Lower lobe of right lung (tissue), 2 donors: ENCODE data around the gene AJAP1. TPM values are rescaled to one million over a fixed set of nuclear protein-coding genes. Genes with fewer than 3 reads are reported as not detected.

ENCODE experiments used
- ATAC-seq, 2 donors: fragments of 200-7000 bp; cut with Tn5 transposase; one replicate each; pipeline ENCODE4 v1.9.1; 2020 to 2022; ENCODE audit warnings: mild to moderate bottlenecking in 2 of 2, moderate library complexity in 2 of 2
- DNase-seq: peaks from one replicate; pipeline ENCODE4 v3.0.0-alpha.2; 2020
- H3K27ac ChIP-seq: fragments of 200-600 bp; one replicate; pipeline ENCODE4 v1.8.0; 2022
- H3K27me3 ChIP-seq: fragments of 200-600 bp; one replicate; pipeline ENCODE4 v1.8.0; 2022; ENCODE audit warnings: low read depth
- H3K36me3 ChIP-seq: fragments of 200-600 bp; one replicate; pipeline ENCODE4 v1.8.0; 2022; ENCODE audit warnings: mild to moderate bottlenecking
- H3K4me1 ChIP-seq: fragments of 200-600 bp; one replicate; pipeline ENCODE4 v1.8.0; 2022
- H3K4me3 ChIP-seq: fragments of 200-600 bp; one replicate; pipeline ENCODE4 v1.8.0; 2022; ENCODE audit warnings: mild to moderate bottlenecking
- H3K9me3 ChIP-seq: fragments of 200-600 bp; one replicate; pipeline ENCODE4 v1.8.0; 2022
- CTCF ChIP-seq: fragments of 200-600 bp; IDR thresholded peaks from one replicate; pipeline ENCODE4 v1.8.0; 2022; ENCODE audit warnings: antibody characterized with exemption, mild to moderate bottlenecking
- intact Hi-C: fragments of 100-400 bp; cut with DNase I; formaldehyde crosslinking; loops from one replicate; pipeline ENCODE4 v1.11.0; 2022
- total RNA-seq: library from RNA; stranded (reverse); fragmentation: NEBNext Ultra II Directional; extraction: Animal tissue kit (Norgen Biotek cat#: 25700); gene quantifications from one replicate; pipeline ENCODE4 v1.2.1, GENCODE V29; 2021
- donor health status: DM: no; HTN: yes; CAD: no; lungs with severe emphysema.

Gene AJAP1
- total RNA-seq, 1 donor from 2014 or later: 0.77 TPM

DNA sequence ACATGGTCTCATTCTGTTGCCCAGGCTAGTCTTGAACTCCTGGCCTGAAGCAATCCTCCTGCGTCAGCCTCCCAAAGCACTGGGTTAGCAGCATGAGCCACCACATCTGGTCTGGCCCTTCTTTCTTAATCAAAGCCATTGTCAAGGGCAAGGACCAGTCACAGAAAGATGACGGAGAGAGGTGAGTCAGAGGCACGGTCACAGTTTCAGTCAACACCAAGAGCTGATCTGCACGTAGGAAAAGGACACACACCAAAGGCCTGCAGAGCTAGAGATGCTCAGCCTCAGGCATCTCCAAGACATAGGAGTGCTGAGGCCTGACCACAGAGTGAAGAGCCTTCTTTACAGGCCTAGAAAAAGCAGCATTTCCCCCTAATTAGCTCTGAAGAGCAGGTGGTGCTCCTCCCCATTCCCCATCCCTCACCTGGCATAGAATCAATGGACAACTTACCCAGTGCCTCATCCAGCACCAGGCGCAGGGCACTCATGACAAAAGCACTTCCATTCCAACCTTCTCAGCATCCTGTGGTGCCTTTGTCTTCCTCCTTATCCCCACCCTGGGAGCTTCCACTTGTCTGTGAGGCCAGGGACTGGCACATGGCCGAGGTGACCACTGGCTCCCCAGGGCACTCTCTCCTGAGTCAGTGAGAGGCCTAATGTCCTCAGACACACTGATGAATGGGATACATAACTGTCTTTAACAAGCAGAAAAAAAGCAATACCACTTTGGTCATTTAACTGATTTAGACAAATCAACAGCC is 139.8 kb downstream of the AJAP1 start:
- no peak overlapping the region for H3K27ac ChIP-seq
- no peak overlapping the region for H3K4me3 ChIP-seq
- no peaks in the 10 kb centered on the region for H3K27me3 ChIP-seq
- intact Hi-C loops: no loop called here
- no peak for ATAC-seq
- no peaks in the 10 kb centered on the region for H3K4me1 ChIP-seq
- no peaks in the 10 kb centered on the region for H3K36me3 ChIP-seq
- DNase-seq: no peak
- no peak for TF ChIP-seq CTCF
- H3K9me3 ChIP-seq: no peaks in the 10 kb centered on the region

DNA sequence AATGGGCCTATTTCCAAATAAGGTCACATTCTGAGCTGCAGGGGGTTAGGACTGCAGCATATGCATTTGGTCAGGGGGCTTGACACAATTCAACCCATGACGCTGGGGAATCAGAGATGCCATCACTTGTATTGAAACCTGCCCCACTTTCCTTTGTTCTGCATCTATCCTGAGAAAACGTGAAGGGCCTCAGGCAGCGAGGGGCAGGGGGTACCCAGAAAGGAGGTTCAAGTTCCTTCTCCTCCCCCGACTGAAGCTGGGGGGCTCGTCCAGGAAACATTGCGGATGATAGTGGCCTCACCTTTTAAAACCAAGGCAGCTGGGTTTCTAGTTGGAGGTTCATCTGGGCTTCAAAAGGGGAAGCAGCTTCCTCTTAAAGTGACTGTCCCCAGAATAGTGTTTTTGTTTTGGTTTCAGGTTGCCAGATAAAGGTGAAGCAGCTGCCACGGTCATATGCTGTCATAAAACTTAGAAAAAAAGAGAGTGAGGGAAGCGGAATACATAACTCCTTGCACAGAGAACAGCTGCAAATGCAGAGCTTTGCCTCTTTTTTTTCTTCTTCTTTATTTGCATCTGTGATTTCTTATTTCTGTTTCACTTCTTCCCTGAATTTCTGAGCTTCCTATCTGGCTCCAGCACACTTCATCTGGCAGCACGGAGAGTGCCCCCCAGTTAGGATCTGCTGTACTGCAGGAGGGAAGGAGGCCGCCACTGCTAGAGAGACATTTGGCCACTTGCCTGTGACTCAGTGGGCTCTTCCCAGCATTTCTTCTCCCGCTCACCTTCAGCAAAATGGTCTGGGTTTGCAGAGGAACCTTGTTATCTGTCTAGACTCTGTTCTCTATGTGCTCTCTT is 142.0 kb downstream of the AJAP1 start:
- intact Hi-C loops: no loop called here
- DNase-seq: no peak
- no peak for TF ChIP-seq CTCF

GRCh38 chr1:4797016-4797410 is 142.6 kb downstream of the AJAP1 start:
- H3K4me3 ChIP-seq: no peak overlapping the region
- no peaks in the 10 kb centered on the region for H3K4me1 ChIP-seq
- DNase-seq (no peak), ATAC-seq (no peak)
- no peaks in the 10 kb centered on the region for H3K9me3 ChIP-seq
- H3K27ac ChIP-seq: no peak overlapping the region
- intact Hi-C loops: no loop called here
- TF ChIP-seq CTCF: no peak
- no peaks in the 10 kb centered on the region for H3K27me3 ChIP-seq
- H3K36me3 ChIP-seq: no peaks in the 10 kb centered on the region

More for the DNA sequence above, 142.0 kb downstream of the AJAP1 start:
- no peaks in the 10 kb centered on the region for H3K36me3 ChIP-seq
- ATAC-seq: no peak
- no peaks in the 10 kb centered on the region for H3K4me1 ChIP-seq
- H3K9me3 ChIP-seq: no peaks in the 10 kb centered on the region
- H3K27me3 ChIP-seq: no peaks in the 10 kb centered on the region
- no peak overlapping the region for H3K4me3 ChIP-seq
- H3K27ac ChIP-seq: no peak overlapping the region

GRCh38 chr1:4797429-4797828 is 143.0 kb downstream of the AJAP1 start:
- no peak for TF ChIP-seq CTCF
- intact Hi-C loops: no loop called here

DNA sequence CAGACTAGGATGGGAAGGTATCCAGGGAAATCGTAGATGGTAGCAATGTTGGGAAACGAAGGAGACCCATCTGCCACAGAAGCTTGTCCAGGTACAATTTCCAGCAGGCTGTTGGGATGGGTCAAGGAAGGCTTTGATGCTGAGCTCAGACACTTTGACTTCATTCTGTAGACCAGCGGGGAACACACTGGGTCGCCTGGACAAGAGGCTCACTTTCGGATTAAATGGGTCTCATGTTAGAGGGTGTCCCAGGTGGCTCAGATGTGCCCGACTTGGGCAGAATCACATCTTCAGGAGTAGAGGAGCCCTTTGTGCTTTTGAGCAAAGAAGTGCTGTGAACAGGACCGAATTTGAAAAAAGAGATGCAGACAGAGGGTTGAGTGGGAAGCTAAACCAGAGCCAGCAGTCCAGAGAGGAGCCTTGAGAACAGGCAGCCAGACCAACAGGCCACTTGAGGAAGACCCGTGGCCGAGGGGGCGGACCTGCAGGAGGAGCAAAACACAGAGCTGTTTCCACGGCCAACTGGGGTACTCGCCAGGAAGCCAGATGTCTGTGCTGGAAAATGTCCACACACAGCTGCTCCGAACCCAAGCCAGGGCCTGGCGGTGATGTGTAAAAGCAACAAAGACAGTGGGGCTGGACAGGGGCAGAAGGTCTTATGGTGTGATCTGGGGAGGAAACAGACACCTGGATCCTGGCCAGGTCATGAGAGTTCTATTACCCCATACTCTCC is 146.9 kb downstream of the AJAP1 start:
- H3K27ac ChIP-seq: no peak overlapping the region
- no peaks in the 10 kb centered on the region for H3K9me3 ChIP-seq
- peak; percentile 56 for DNase-seq
- H3K4me3 ChIP-seq: no peak overlapping the region
- intact Hi-C loops: no loop called here
- ATAC-seq: peak in 1 of 2 donors; percentile 62
- H3K36me3 ChIP-seq: no peaks in the 10 kb centered on the region
- TF ChIP-seq CTCF: no peak
- no peaks in the 10 kb centered on the region for H3K4me1 ChIP-seq
- H3K27me3 ChIP-seq: no peaks in the 10 kb centered on the region

More at GRCh38 chr1:4797429-4797828, 143.0 kb downstream of the AJAP1 start:
- Histone ChIP-seq H3K4me1 (no peaks in the 10 kb centered on the region), H3K9me3 (no peaks in the 10 kb centered on the region), H3K36me3 (no peaks in the 10 kb centered on the region), H3K27ac (no peak overlapping the region), H3K4me3 (no peak overlapping the region), H3K27me3 (no peaks in the 10 kb centered on the region)
- DNase-seq (no peak), ATAC-seq (no peak)
